Gastrocnemius medialis (tissue), 4 donors: ENCODE measurements around the gene TMCC1.

Experiments
- CTCF ChIP-seq, 5 experiments: fragments of 450-650 bp in 3 of 5; fragments of 200-600 bp in 2 of 5; sonication (generic) in 2 of 5; IDR thresholded peaks in 4 of 5; conservative IDR thresholded peaks in 1 of 5; 1 replicate in 4 of 5; 2 replicates in 1 of 5; pipeline ENCODE4 v1.5.1; 2016 to 2019; ENCODE audit warnings: antibody characterized with exemption in 5 of 5, mild to moderate bottlenecking in 3 of 5, moderate library complexity in 3 of 5
- POLR2A ChIP-seq, 2 donors: fragments of 450-650 bp; IDR thresholded peaks; one replicate each; pipeline ENCODE4 v1.6.1; 2017; ENCODE audit warnings: antibody characterized with exemption in 2 of 2, mild to moderate bottlenecking in 2 of 2, moderate library complexity in 2 of 2

GRCh38 chr3:129738172-129738571 is 155.3 kb downstream of the TMCC1 start:
- no peak for TF ChIP-seq CTCF (IDR thresholded peaks at IDR 0.05 in 4 of 5, conservative IDR thresholded peaks at IDR 0.05 in 1 of 5)
- TF ChIP-seq POLR2A (IDR thresholded peaks at IDR 0.05), result no peak
